ENCODE measurements around the gene MYLK2.
A peak's percentile ranks its signal among the peaks of the same experiment; 100 is the strongest.
"Not testable (repeated sequence)": the region's sequence is repeated elsewhere in the genome, so short reads cannot be mapped to it uniquely, and the experiment has no call there.

MYLK2 gene

GRCh38 chr20:31816221-31816620 lies 2.9 kb upstream of the MYLK2 start:
- no peak for DNase-seq

GRCh38 chr20:31817461-31817860 lies 1.7 kb upstream of the MYLK2 start:
- DNase-seq = no peak

GRCh38 chr20:31818376-31818908 lies 714 bp upstream of the MYLK2 start:
- no peak for DNase-seq

GRCh38 chr20:31820228-31820627 lies 1.1 kb downstream of the MYLK2 start:
- DNase-seq = no peak

- DNase-seq = no peak
Observed at GRCh38 chr20:31821427-31821826, 2.3 kb downstream of the MYLK2 start.

- peak; percentile 91 for DNase-seq
Observed at GRCh38 chr20:31822421-31823330, 3.5 kb downstream of the MYLK2 start.

- DNase-seq = no peak
Observed at GRCh38 chr20:31823360-31824124, 4.4 kb downstream of the MYLK2 start.

GRCh38 chr20:31824125-31824485 lies 4.9 kb downstream of the MYLK2 start:
- DNase-seq = no peak

GRCh38 chr20:31824554-31825313 lies 5.6 kb downstream of the MYLK2 start:
- no peak for DNase-seq

- no peak for DNase-seq
Observed at GRCh38 chr20:31826074-31826473, 6.9 kb downstream of the MYLK2 start.

- no peak for DNase-seq
Observed at GRCh38 chr20:31827059-31827458, 7.9 kb downstream of the MYLK2 start.

GRCh38 chr20:31828016-31828415 lies 8.9 kb downstream of the MYLK2 start:
- DNase-seq = not testable (repeated sequence)

- DNase-seq = no peak
Observed at GRCh38 chr20:31829731-31830130, 10.6 kb downstream of the MYLK2 start.

- DNase-seq = no peak
Observed at GRCh38 chr20:31830406-31830981, 11.3 kb downstream of the MYLK2 start.

- DNase-seq = no peak
Observed at GRCh38 chr20:31831211-31831610, 12.1 kb downstream of the MYLK2 start.

GRCh38 chr20:31831771-31832306 lies 12.7 kb downstream of the MYLK2 start:
- DNase-seq = no peak

- DNase-seq = peak; percentile 79
Observed at GRCh38 chr20:31833130-31833930, 14.2 kb downstream of the MYLK2 start.

GRCh38 chr20:31833931-31834521 lies 14.9 kb downstream of the MYLK2 start:
- DNase-seq = no peak

- DNase-seq = no peak
Observed at GRCh38 chr20:31835554-31835953, 16.4 kb downstream of the MYLK2 start.

GRCh38 chr20:31835977-31836852 lies 17.1 kb downstream of the MYLK2 start:
- peak; percentile 83 for DNase-seq

All from right forelimb (tissue), 1 donor.